ENCODE measurements around the gene ZNF341. TPM values are rescaled to one million over a fixed set of nuclear protein-coding genes. Genes with fewer than 3 reads are reported as not detected.

The ZNF341 gene
- polyA plus RNA-seq, 1 donor from 2014 or later: 1.2 TPM

- H3K4me3 ChIP-seq (ENCODE audit: low read length): no peak overlapping the region
- no peak overlapping the region for H3K4me2 ChIP-seq (ENCODE audit: low read length)
- no peaks in the 10 kb centered on the region for H3K36me3 ChIP-seq (ENCODE audit: insufficient read depth, low read length)
- H4K20me1 ChIP-seq (ENCODE audit: insufficient read depth): no peaks in the 10 kb centered on the region
- H3K27ac ChIP-seq (ENCODE audit: low read length): no peak overlapping the region
- TF ChIP-seq SMC3 (conservative IDR thresholded peaks at IDR 0.05; ENCODE audit: poor library complexity) (no peak), POLR2AphosphoS5 (IDR thresholded peaks at IDR 0.05) (no peak), CTCF (IDR thresholded peaks at IDR 0.05; ENCODE audit: poor library complexity, severe bottlenecking) (no peak), EZH2 (IDR thresholded peaks at IDR 0.05; ENCODE audit: borderline replicate concordance, insufficient read depth, low read length, poor library complexity, severe bottlenecking) (no peak), TAF1 (IDR thresholded peaks at IDR 0.05; ENCODE audit: low read depth) (no peak)
- no peaks in the 10 kb centered on the region for H3K79me2 ChIP-seq (replicated peaks; ENCODE audit: insufficient read depth, low read length)
- no peak overlapping the region for H2AFZ ChIP-seq (ENCODE audit: low read depth, low read length)
- H3K9me3 ChIP-seq (ENCODE audit: low read length): no peaks in the 10 kb centered on the region
- no peaks in the 10 kb centered on the region for H3K27me3 ChIP-seq (ENCODE audit: insufficient read depth, low read depth, low read length)
- H3F3A ChIP-seq (ENCODE audit: insufficient read depth, low read length, poor library complexity, severe bottlenecking): no peaks in the 10 kb centered on the region
- no peaks in the 10 kb centered on the region for H3K9me2 ChIP-seq (ENCODE audit: insufficient read depth, low read length)
- no peak overlapping the region for H3K9ac ChIP-seq (ENCODE audit: low read length)
These were observed 37.8 kb upstream of the ZNF341 start for GRCh38 chr20:33693741-33694638.

GRCh38 chr20:33694639-33695012 lies 37.2 kb upstream of the ZNF341 start:
- Histone ChIP-seq H3K9ac (ENCODE audit: low read length) (no peak overlapping the region), H3K27ac (ENCODE audit: low read length) (no peak overlapping the region), H3K9me2 (ENCODE audit: insufficient read depth, low read length) (no peaks in the 10 kb centered on the region), H3K36me3 (ENCODE audit: insufficient read depth, low read length) (no peaks in the 10 kb centered on the region), H3K79me2 (replicated peaks; ENCODE audit: insufficient read depth, low read length) (no peaks in the 10 kb centered on the region), H2AFZ (ENCODE audit: low read depth, low read length) (no peak overlapping the region), H3K9me3 (ENCODE audit: low read length) (no peaks in the 10 kb centered on the region), H3K4me3 (ENCODE audit: low read length) (no peak overlapping the region), H4K20me1 (ENCODE audit: insufficient read depth) (no peaks in the 10 kb centered on the region), H3K27me3 (ENCODE audit: insufficient read depth, low read depth, low read length) (no peaks in the 10 kb centered on the region), H3F3A (ENCODE audit: insufficient read depth, low read length, poor library complexity, severe bottlenecking) (no peaks in the 10 kb centered on the region), H3K4me2 (ENCODE audit: low read length) (no peak overlapping the region)
- TF ChIP-seq CTCF (IDR thresholded peaks at IDR 0.05; ENCODE audit: poor library complexity, severe bottlenecking): no peak
- no peak for TF ChIP-seq EP300 (conservative IDR thresholded peaks at IDR 0.05; ENCODE audit: poor library complexity, severe bottlenecking)
- no peak for TF ChIP-seq RAD21 (conservative IDR thresholded peaks at IDR 0.05)
- TF ChIP-seq EZH2 (IDR thresholded peaks at IDR 0.05; ENCODE audit: borderline replicate concordance, insufficient read depth, low read length, poor library complexity, severe bottlenecking): no peak
- TF ChIP-seq REST (IDR thresholded peaks at IDR 0.05; ENCODE audit: borderline replicate concordance): no peak
- no peak for TF ChIP-seq SMC3 (conservative IDR thresholded peaks at IDR 0.05; ENCODE audit: poor library complexity)
- TF ChIP-seq POLR2AphosphoS5 (IDR thresholded peaks at IDR 0.05): no peak
- no peak for TF ChIP-seq MXI1 (conservative IDR thresholded peaks at IDR 0.05; ENCODE audit: poor library complexity, severe bottlenecking)

Measured in neural cell (in vitro differentiated cells).